OCI-LY1 (cell line): ENCODE measurements around the gene SYNE2.
"Not testable (repeated sequence)": the region's sequence is repeated elsewhere in the genome, so short reads cannot be mapped to it uniquely, and the experiment has no call there.

Experiments used
- H2AFZ ChIP-seq: fragments of 200-600 bp; sonication (generic), shearing (Covaris generic); 2 replicates; pipeline ENCODE4 v1.6.0; 2014; ENCODE audit warnings: antibody characterized with exemption, mild to moderate bottlenecking, low read length
- H3F3A ChIP-seq: fragments of 200-600 bp; sonication (generic), shearing (Covaris generic); 2 replicates; pipeline ENCODE4 v1.6.0; 2014; ENCODE audit warnings: mild to moderate bottlenecking, antibody characterized with exemption, low read length, moderate library complexity; ENCODE audit not compliant: insufficient read depth
- H3K27ac ChIP-seq: fragments of 200-600 bp; sonication (generic); 2 replicates; pipeline ENCODE4 v1.5.1; 2014; ENCODE audit warnings: low read length, mixed run types, mild to moderate bottlenecking, low read depth; ENCODE audit not compliant: poor library complexity, severe bottlenecking
- H3K27me3 ChIP-seq: fragments of 200-600 bp; sonication (generic); 2 replicates; pipeline ENCODE4 v1.6.0; 2014; ENCODE audit warnings: antibody characterized with exemption, mild to moderate bottlenecking, low read length, moderate library complexity; ENCODE audit not compliant: insufficient read depth
- H3K36me3 ChIP-seq: fragments of 200-600 bp; sonication (generic); 2 replicates; pipeline ENCODE4 v1.6.1; 2014; ENCODE audit warnings: mild to moderate bottlenecking, antibody characterized with exemption, low read length, moderate library complexity, mixed read lengths; ENCODE audit not compliant: insufficient read depth
- H3K4me1 ChIP-seq: fragments of 200-600 bp; sonication (generic); 2 replicates; pipeline ENCODE4 v1.5.1; 2014; ENCODE audit warnings: mild to moderate bottlenecking, low read length, moderate library complexity; ENCODE audit not compliant: insufficient read depth, severe bottlenecking
- H3K4me2 ChIP-seq: fragments of 200-600 bp; sonication (generic), shearing (Covaris generic); 2 replicates; pipeline ENCODE4 v1.6.1; 2014; ENCODE audit warnings: low read length
- H3K4me3 ChIP-seq: fragments of 200-600 bp; sonication (generic); 2 replicates; pipeline ENCODE4 v1.5.1; 2014; ENCODE audit warnings: low read length, low read depth, mild to moderate bottlenecking, mixed read lengths; ENCODE audit not compliant: poor library complexity, severe bottlenecking
- H3K79me2 ChIP-seq: fragments of 200-600 bp; shearing (Covaris generic); 2 replicates; pipeline ENCODE4 v1.6.1; 2016; ENCODE audit warnings: mixed run types, low read length, mixed read lengths; ENCODE audit not compliant: insufficient read depth
- H3K9ac ChIP-seq: fragments of 200-600 bp; sonication (generic), shearing (Covaris generic); 2 replicates; pipeline ENCODE4 v1.6.1; 2014; ENCODE audit warnings: mild to moderate bottlenecking, low read length, mixed read lengths
- H3K9me2 ChIP-seq: fragments of 200-600 bp; sonication (generic), shearing (Covaris generic); 2 replicates; pipeline ENCODE4 v1.6.1; 2014; ENCODE audit warnings: low read depth, mild to moderate bottlenecking, low read length, mixed read lengths
- H3K9me3 ChIP-seq: fragments of 200-600 bp; shearing (Covaris generic); 2 replicates; pipeline ENCODE4 v1.6.1; 2014; ENCODE audit warnings: low read length, mixed read lengths
- H4K20me1 ChIP-seq: fragments of 200-600 bp; sonication (generic), shearing (Covaris generic); 2 replicates; pipeline ENCODE4 v1.6.0; 2016; ENCODE audit warnings: mild to moderate bottlenecking, low read length; ENCODE audit not compliant: insufficient read depth
- EZH2 ChIP-seq: fragments of 200-600 bp; sonication (generic), shearing (Covaris generic); IDR thresholded peaks from 2 replicates; pipeline ENCODE4 v1.8.0; 2017; ENCODE audit warnings: borderline replicate concordance, mixed run types, mild to moderate bottlenecking, antibody characterized with exemption, low read length, moderate library complexity, mixed read lengths
- TF ChIP-seq, protein P1 (sequence below): fragments of 200-600 bp; sonication (generic), shearing (Covaris generic); IDR thresholded peaks from 2 replicates; pipeline ENCODE4 v1.5.1; 2017; ENCODE audit warnings: mild to moderate bottlenecking, antibody characterized with exemption, low read length, moderate library complexity, mixed read lengths

The SYNE2 gene, protein sequence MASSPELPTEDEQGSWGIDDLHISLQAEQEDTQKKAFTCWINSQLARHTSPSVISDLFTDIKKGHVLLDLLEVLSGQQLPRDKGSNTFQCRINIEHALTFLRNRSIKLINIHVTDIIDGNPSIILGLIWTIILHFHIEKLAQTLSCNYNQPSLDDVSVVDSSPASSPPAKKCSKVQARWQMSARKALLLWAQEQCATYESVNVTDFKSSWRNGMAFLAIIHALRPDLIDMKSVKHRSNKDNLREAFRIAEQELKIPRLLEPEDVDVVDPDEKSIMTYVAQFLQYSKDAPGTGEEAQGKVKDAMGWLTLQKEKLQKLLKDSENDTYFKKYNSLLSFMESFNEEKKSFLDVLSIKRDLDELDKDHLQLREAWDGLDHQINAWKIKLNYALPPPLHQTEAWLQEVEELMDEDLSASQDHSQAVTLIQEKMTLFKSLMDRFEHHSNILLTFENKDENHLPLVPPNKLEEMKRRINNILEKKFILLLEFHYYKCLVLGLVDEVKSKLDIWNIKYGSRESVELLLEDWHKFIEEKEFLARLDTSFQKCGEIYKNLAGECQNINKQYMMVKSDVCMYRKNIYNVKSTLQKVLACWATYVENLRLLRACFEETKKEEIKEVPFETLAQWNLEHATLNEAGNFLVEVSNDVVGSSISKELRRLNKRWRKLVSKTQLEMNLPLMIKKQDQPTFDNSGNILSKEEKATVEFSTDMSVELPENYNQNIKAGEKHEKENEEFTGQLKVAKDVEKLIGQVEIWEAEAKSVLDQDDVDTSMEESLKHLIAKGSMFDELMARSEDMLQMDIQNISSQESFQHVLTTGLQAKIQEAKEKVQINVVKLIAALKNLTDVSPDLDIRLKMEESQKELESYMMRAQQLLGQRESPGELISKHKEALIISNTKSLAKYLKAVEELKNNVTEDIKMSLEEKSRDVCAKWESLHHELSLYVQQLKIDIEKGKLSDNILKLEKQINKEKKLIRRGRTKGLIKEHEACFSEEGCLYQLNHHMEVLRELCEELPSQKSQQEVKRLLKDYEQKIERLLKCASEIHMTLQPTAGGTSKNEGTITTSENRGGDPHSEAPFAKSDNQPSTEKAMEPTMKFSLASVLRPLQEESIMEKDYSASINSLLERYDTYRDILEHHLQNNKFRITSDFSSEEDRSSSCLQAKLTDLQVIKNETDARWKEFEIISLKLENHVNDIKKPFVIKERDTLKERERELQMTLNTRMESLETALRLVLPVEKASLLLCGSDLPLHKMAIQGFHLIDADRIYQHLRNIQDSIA (N-terminal part only)

DNA sequence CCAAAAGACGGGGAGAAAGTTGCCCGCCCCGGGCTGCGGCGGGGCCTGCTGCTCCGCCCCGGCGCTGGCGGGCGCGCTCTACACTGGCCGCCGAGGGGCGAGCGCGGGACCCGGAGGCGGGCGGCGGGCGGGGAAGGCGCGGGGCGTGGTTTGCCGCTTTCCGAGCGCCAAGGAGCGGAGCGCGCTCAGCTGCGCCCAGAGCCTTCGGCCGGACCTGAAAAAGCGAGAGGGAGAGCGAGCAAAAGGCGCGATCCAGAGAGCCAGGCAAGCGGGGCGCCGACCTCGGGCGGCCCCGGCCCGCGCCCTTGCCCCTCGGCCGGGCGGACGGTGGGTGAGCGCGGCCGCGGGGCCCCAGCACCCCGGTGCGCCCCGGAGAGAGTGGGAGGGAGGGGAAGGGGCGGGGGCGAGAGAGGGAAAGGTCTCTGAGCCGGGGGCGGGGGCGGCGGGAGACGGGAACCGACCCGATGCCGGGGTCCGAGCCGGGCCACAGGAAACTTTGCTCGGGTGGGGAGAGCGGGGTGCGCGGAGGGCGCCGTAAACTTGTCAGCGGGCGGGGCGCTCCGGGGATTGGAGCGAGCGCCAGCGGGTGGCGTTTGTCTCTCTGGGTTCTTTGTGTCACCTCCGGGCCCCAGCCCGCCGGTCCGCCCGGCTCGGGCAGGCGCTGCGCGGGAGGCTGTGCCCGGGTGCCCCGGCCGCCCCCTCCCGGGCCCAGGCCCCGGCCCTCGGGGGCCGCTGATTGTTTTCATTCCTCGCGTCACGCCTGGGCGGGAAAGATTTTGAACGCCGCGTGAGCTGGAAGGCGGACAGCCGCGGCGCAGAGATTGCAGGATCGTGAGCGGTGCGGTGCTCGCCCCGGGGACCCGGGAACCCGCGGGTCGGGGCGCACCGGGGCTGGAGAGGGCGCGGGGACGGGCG is at the start of gene SYNE2:
SYNE2 (plus strand) TSS at position 188 of the 915 bp plus-strand sequence. CDS start 56,145 bp downstream, outside the sequence.
- H3K4me3 ChIP-seq, result peak within 1 kb of the TSS; percentile 70
- H3K36me3 ChIP-seq, result no peaks in the 10 kb centered on the region
- no peaks in the 10 kb centered on the region for H3F3A ChIP-seq
- peaks cover 43% of the 10 kb centered on the region for H3K79me2 ChIP-seq
- peak within 1 kb of the TSS; percentile 75 for H3K9ac ChIP-seq
- H3K4me2 ChIP-seq, result peak within 1 kb of the TSS; percentile 96
- no peaks in the 10 kb centered on the region for H3K27me3 ChIP-seq
- no peaks in the 10 kb centered on the region for H3K9me2 ChIP-seq
- TF ChIP-seq, protein P1, sequence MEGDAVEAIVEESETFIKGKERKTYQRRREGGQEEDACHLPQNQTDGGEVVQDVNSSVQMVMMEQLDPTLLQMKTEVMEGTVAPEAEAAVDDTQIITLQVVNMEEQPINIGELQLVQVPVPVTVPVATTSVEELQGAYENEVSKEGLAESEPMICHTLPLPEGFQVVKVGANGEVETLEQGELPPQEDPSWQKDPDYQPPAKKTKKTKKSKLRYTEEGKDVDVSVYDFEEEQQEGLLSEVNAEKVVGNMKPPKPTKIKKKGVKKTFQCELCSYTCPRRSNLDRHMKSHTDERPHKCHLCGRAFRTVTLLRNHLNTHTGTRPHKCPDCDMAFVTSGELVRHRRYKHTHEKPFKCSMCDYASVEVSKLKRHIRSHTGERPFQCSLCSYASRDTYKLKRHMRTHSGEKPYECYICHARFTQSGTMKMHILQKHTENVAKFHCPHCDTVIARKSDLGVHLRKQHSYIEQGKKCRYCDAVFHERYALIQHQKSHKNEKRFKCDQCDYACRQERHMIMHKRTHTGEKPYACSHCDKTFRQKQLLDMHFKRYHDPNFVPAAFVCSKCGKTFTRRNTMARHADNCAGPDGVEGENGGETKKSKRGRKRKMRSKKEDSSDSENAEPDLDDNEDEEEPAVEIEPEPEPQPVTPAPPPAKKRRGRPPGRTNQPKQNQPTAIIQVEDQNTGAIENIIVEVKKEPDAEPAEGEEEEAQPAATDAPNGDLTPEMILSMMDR, result peak; percentile 4; the same call in 1 of the 2 replicates
- no peak for TF ChIP-seq EZH2
- H3K9me3 ChIP-seq, result no peaks in the 10 kb centered on the region
- no peaks in the 10 kb centered on the region for H4K20me1 ChIP-seq
- H3K4me1 ChIP-seq, result peaks cover 44% of the 10 kb centered on the region
- peak within 1 kb of the TSS; percentile 72 for H3K27ac ChIP-seq
- peak within 1 kb of the TSS; percentile 99 for H2AFZ ChIP-seq

DNA sequence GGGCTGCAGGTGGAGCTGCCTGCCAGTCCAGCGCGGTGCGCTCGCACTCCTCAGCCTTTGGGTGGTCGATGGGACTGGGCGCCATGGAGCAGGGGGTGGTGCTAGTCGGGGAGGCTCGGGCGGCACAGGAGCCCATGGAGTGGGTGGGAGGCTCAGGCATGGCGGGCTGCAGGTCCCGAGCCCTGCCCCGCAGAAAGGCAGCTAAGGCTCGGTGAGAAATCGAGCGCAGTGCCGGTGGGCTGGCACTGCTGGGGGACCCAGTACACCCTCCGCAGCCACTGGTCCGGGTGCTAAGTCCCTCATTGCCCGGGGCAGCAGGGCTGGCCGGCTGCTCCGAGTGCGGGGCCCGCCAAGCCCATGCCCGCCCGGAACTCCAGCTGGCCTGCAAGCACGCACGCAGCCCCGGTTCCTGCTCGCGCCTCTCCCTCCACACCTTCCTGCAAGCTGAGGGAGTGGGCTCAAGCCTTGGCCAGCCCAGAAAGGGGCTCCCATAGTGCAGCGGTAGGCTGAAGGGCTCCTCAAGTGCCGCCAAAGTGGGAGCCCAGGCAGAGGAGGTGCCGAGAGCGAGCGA is 49.5 kb upstream of the SYNE2 start:
- not testable (repeated sequence) for H3K27ac ChIP-seq, H3K79me2 ChIP-seq, H3F3A ChIP-seq, H3K36me3 ChIP-seq, H2AFZ ChIP-seq, H3K9me2 ChIP-seq, H3K9me3 ChIP-seq, H3K4me2 ChIP-seq, H3K9ac ChIP-seq, H3K4me3 ChIP-seq, H4K20me1 ChIP-seq, H3K27me3 ChIP-seq
- peaks cover 14% of the 10 kb centered on the region for H3K4me1 ChIP-seq

DNA sequence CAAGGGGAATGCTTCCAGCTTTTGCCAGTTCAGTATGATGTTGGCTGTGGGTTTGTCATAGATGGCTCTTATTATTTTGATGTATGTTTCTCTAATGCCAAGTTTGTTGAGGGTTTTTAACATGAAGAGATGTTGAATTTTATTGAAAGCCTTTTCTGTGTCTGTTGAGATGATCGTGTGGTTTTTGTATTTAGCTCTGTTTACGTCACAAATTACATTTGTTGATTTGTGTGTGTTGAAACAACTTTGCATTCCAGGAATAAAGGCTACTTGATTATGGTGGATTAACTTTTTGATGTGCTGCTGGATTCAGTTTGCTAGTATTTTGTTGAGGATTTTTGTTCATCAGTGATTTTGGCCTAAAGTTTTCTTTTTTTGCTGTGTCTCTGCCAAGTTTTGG is 46.7 kb upstream of the SYNE2 start:
- not testable (repeated sequence) for H3K27ac ChIP-seq, H4K20me1 ChIP-seq, H3K4me2 ChIP-seq, H3F3A ChIP-seq, H2AFZ ChIP-seq, H3K79me2 ChIP-seq, H3K4me3 ChIP-seq, H3K9me3 ChIP-seq, H3K4me1 ChIP-seq, H3K9me2 ChIP-seq, H3K36me3 ChIP-seq, H3K9ac ChIP-seq, H3K27me3 ChIP-seq

DNA sequence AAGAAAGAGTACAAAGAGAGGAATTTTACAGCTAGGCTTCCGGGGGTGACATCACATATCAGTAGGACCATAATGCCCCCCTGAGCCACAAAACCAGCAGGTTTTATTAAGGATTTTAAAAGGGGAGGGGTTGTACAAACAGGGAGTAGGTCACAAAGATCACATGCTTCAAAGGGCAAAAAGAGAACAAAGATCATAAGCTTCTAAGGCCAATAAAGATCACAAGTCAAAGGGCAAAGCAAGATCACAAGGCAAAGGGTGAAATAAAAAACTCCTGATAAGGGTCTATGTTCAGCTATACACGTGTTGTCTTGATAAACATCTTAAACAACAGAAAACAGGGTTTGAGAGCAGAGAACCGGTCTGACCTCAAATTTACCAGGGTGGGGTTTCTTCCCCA is 41.1 kb upstream of the SYNE2 start:
- not testable (repeated sequence) for H3K27ac ChIP-seq

More for the DNA sequence above, 41.1 kb upstream of the SYNE2 start:
- H2AFZ ChIP-seq, H3F3A ChIP-seq, H3K79me2 ChIP-seq, H3K27me3 ChIP-seq, H3K4me1 ChIP-seq, H3K9me3 ChIP-seq, H3K36me3 ChIP-seq, H4K20me1 ChIP-seq, H3K9me2 ChIP-seq, H3K9ac ChIP-seq, H3K4me2 ChIP-seq, H3K4me3 ChIP-seq: not testable (repeated sequence)
